Aortic smooth muscle cell (primary cell): ENCODE data around the gene PIP4K2C. TPM values are rescaled to one million over a fixed set of nuclear protein-coding genes. Genes with fewer than 3 reads are reported as not detected.

ENCODE experiments used
- total RNA-seq: library from RNA; depleted of rRNA; stranded (reverse); fragments of >200 nt; gene quantifications from 2 replicates; pipeline ENCODE4 v1.2.3, GENCODE V29; 2014

Gene PIP4K2C
- total RNA-seq = 13.5 and 18.1 TPM in 2 replicates

GRCh38 chr12:57590864-57591781 is at the start of gene PIP4K2C:
Gene PIP4K2C, plus strand, starts transcription at chr12:57591192. Its CDS starts 98 bp downstream, at chr12:57591290.

GRCh38 chr12:57546438-57547287 is 44.3 kb upstream of the PIP4K2C start, which contains the start of gene DCTN2:
Gene DCTN2, minus strand, starts transcription at chr12:57547192. Its CDS starts 129 bp downstream, at chr12:57547063.

GRCh38 chr12:57549909-57550640 is 40.9 kb upstream of the PIP4K2C start, which contains the start of gene KIF5A:
Gene KIF5A, plus strand, starts transcription at chr12:57550044. Its CDS starts 228 bp downstream, at chr12:57550272.

GRCh38 chr12:57604454-57604991 is 13.5 kb downstream of the PIP4K2C start, which contains the start of gene DTX3:
Gene DTX3, plus strand, starts transcription at chr12:57604824. Its CDS starts 1,694 bp downstream, at chr12:57606518.

GRCh38 chr12:57611108-57611826 is 20.3 kb downstream of the PIP4K2C start, which contains the start of gene ARHGEF25:
Gene ARHGEF25, plus strand, starts transcription at chr12:57611435. Its CDS starts 460 bp downstream, at chr12:57611895.

GRCh38 chr12:57632958-57633840 is 42.2 kb downstream of the PIP4K2C start, which contains the start of gene B4GALNT1:
Gene B4GALNT1, minus strand, starts transcription at chr12:57633201. Its CDS starts 1,069 bp downstream, at chr12:57632132.

Other genes with a start within 250 kb of the PIP4K2C start
- 7.8 and 14.9 TPM in 2 replicates for gene R3HDM2, start 160.1 kb upstream of the PIP4K2C start, total RNA-seq
- gene INHBC, start 156.4 kb upstream of the PIP4K2C start, total RNA-seq = not detected in 2 replicates
- gene INHBE, start 135.9 kb upstream of the PIP4K2C start, total RNA-seq = 0.06 TPM in 1 of 2 replicates, not detected in the other
- 0.13 and 0.31 TPM in 2 replicates for gene GLI1, start 131.4 kb upstream of the PIP4K2C start, total RNA-seq
- not detected in 2 replicates for gene ARHGAP9, start 111.3 kb upstream of the PIP4K2C start, total RNA-seq
- 117 and 143 TPM in 2 replicates for gene MARS1, start 103.1 kb upstream of the PIP4K2C start, total RNA-seq
- 36.1 and 51.7 TPM in 2 replicates for gene DDIT3, start 70.7 kb upstream of the PIP4K2C start, total RNA-seq
- 4.2 and 9.2 TPM in 2 replicates for gene MBD6, start 68.4 kb upstream of the PIP4K2C start, total RNA-seq
- 77.5 and 94.4 TPM in 2 replicates for gene DCTN2, start 44.0 kb upstream of the PIP4K2C start, total RNA-seq
- gene KIF5A, start 41.1 kb upstream of the PIP4K2C start, total RNA-seq = 0.06 and 0.26 TPM in 2 replicates
- gene DTX3, start 13.6 kb downstream of the PIP4K2C start, total RNA-seq = 13.2 and 15.7 TPM in 2 replicates
- gene ARHGEF25, start 20.2 kb downstream of the PIP4K2C start, total RNA-seq = 16.8 and 18.8 TPM in 2 replicates
- 1.5 and 2.6 TPM in 2 replicates for gene B4GALNT1, start 42.0 kb downstream of the PIP4K2C start, total RNA-seq
- 220 and 268 TPM in 2 replicates for gene OS9, start 102.9 kb downstream of the PIP4K2C start, total RNA-seq
- 0.13 and 0.19 TPM in 2 replicates for gene AGAP2, start 147.6 kb downstream of the PIP4K2C start, total RNA-seq
- 58.3 and 67.4 TPM in 2 replicates for gene TSPAN31, start 153.8 kb downstream of the PIP4K2C start, total RNA-seq
- 145 and 155 TPM in 2 replicates for gene CDK4, start 161.1 kb downstream of the PIP4K2C start, total RNA-seq
- 5.8 and 6.6 TPM in 2 replicates for gene MARCHF9, start 163.9 kb downstream of the PIP4K2C start, total RNA-seq
- 0.19 and 0.40 TPM in 2 replicates for gene CYP27B1, start 175.9 kb downstream of the PIP4K2C start, total RNA-seq
- gene METTL1, start 180.9 kb downstream of the PIP4K2C start, total RNA-seq = 3.6 and 5.5 TPM in 2 replicates
- 5.2 and 5.4 TPM in 2 replicates for gene EEF1AKMT3, start 181.4 kb downstream of the PIP4K2C start, total RNA-seq
- 16.6 and 17.2 TPM in 2 replicates for gene TSFM, start 191.6 kb downstream of the PIP4K2C start, total RNA-seq
- gene AVIL, start 227.5 kb downstream of the PIP4K2C start, total RNA-seq = 2.4 and 4.6 TPM in 2 replicates